ENCODE measurements around the gene GATAD2A.

GATAD2A gene

DNA sequence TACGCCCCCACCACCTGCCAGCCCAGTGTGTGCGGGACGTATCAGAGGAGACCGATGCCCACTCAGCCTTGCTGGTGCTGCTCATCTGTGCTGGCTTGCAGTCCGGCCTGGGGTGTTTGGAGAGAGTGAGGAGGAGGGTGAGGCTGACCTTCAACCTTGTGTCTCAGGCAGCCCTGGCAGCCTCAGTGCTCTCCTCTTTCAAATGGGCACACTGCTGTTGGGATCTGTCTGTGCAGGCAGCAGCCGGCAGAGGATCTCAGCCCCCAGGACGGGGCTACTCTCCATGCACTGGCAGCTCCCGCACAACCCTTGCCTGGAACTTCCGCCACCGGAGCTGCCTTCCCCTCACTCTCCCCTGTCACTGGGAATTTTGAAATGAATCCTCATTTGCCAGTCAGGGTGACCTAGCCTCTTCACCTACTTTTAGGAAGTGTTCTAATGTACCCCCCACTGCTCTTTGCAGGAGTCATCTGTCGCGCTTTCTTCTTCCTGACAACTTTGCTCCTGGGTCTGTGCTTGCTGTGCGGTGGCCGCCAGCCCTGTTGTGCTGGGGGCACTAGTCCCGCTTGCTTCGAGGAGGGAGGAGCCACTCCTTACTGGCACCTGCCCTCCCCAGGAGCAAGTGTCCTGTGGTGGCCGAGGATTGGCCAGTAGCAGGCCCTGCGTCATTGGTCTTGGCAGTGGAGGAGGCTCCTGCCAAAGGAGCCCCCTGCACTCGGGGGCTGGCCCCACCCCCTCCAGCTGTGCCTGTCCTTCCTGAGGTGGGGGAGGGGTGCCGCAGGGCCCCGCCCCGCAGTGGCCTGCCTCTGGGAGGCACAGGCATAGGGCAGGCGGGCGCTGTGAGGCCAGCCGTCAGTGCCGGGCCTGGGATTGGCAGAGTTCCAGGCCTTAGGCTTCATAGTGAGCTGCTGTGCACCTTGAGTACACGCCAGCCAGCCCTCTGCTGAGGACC is 56.5 kb downstream of the GATAD2A start:
- peak overlapping the region; percentile 74 for H3K27ac ChIP-seq
- ChIA-PET POLR2A (ENCODE audit: low non-redundant PET) (no interaction called here), CTCF (interaction anchor here (1.5 kb wide), 1 partner anchor 14 kb away, joined by 3 read pairs; no protein-coding TSS in a partner anchor)
- no peak for DNase-seq (ENCODE audit: low spot score)
- TF ChIP-seq CTCF (conservative IDR thresholded peaks at IDR 0.05; ENCODE audit: low read depth): no peak

DNA sequence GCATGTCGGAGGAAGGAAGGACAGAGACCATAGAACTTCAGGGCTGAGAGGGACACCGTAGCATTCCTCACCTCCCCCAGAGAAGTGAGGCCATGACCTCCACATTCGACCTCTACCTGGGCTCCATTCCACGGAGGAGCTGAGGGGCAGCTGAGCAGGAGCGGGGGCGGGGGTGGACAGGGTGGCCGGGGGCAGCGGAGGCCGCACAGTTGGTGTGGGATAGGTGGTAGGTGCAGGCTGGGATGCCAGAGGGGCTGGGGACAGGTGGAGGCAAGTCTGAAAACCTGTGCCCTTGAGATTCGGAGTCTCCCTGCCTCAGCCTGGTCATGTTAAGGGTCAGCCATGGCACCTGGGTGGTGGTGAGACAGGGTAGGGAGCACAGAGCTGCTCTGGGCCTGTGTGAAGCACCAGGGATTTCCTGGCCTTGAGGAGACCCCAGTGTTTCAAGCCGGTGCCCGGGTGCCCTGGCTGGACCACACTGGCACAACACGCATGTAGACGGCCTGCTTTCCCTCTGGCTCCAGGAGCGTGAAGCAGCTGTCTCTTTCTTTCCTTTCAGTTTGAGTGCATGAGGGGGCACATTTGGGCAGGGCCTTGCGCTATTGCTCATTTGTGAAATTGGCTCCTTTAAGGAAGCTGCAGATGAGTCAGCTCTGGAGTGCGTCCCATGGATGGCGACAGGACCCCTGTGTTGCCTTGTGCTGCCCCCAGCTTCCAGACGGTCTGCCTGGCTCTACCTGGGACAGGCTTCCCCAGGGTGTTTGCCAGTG is 58.1 kb downstream of the GATAD2A start:
- no peak for DNase-seq (ENCODE audit: low spot score)
- CTCF ChIA-PET: no interaction called here
- H3K27ac ChIP-seq: peak overlapping the region; percentile 74
- no peak for TF ChIP-seq CTCF (conservative IDR thresholded peaks at IDR 0.05; ENCODE audit: low read depth)
- POLR2A ChIA-PET (ENCODE audit: low non-redundant PET): no interaction called here

GRCh38 chr19:19464339-19465098 is 59.0 kb downstream of the GATAD2A start:
- no peak for DNase-seq (ENCODE audit: low spot score)
- ChIA-PET CTCF (no interaction called here), POLR2A (ENCODE audit: low non-redundant PET) (no interaction called here)
- peak overlapping the region; percentile 74 for H3K27ac ChIP-seq
- TF ChIP-seq CTCF (conservative IDR thresholded peaks at IDR 0.05; ENCODE audit: low read depth): no peak

- CTCF ChIA-PET: no interaction called here
- POLR2A ChIA-PET (ENCODE audit: low non-redundant PET): no interaction called here
Measured at GRCh38 chr19:19465436-19466070, 60.1 kb downstream of the GATAD2A start.

DNA sequence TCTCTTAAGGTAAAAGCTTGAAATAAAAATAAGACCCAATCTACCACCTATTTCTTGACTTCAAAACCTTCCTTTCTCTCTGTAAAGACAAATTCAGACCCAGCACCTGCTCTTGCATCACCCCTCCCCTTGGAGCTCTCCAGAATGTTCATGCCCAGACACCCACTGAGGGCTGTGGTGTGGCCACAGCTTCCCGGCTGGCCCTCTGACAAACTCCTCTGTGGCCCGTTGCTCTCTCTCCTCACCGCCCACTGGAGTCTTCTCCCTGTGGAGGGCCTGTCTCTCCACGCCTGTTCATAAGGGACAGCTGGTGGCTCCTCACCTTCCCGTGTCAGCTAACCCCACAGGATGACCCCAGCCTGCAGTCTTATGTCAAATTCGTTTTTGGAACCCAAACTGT is 60.7 kb downstream of the GATAD2A start:
- no peak for DNase-seq (ENCODE audit: low spot score)
- ChIA-PET POLR2A (ENCODE audit: low non-redundant PET) (no interaction called here), CTCF (no interaction called here)
- no peak overlapping the region for H3K27ac ChIP-seq
- TF ChIP-seq CTCF (conservative IDR thresholded peaks at IDR 0.05; ENCODE audit: low read depth): no peak

More at GRCh38 chr19:19465436-19466070, 60.1 kb downstream of the GATAD2A start:
- no peak for DNase-seq (ENCODE audit: low spot score)
- TF ChIP-seq CTCF (conservative IDR thresholded peaks at IDR 0.05; ENCODE audit: low read depth): no peak
- peak overlapping the region; percentile 74; the same call in 1 of the 2 replicates for H3K27ac ChIP-seq
